B cell (primary cell): ENCODE measurements around the gene CST5. TPM values are rescaled to one million over a fixed set of nuclear protein-coding genes. Genes with fewer than 3 reads are reported as not detected.

Experiments
- ATAC-seq: fragments of 200-7000 bp; cut with Tn5 transposase; one replicate; pipeline ENCODE4 v1.10.0; 2021; ENCODE audit warnings: low read depth, mild to moderate bottlenecking, moderate number of reproducible peaks, moderate library complexity
- CTCF ChIA-PET: fragments of 350-600 bp; sonication (Branson Sonifier 250); formaldehyde crosslinking; loops from one replicate; lab custom pipeline; 2021; ENCODE audit warnings: antibody characterized with exemption, inconsistent platforms; lab: Charles Lee
- POLR2A ChIA-PET: fragments of 350-600 bp; sonication (Branson Sonifier 250); formaldehyde crosslinking; loops from one replicate; lab custom pipeline; 2021; ENCODE audit warnings: antibody characterized with exemption; lab: Charles Lee
- DNase-seq: peaks from one replicate; pipeline ENCODE4 v3.0.0; 2013
- H2AFZ ChIP-seq: 2 replicates; pipeline ENCODE4 v1.6.1; 2012; ENCODE audit warnings: mild to moderate bottlenecking, low read depth, low read length; ENCODE audit not compliant: insufficient read depth, poor library complexity, severe bottlenecking
- H3K27ac ChIP-seq, 2 donors: 1 replicate in 1 of 2; 2 replicates in 1 of 2; pipeline ENCODE4 v1.5.1; 2012 to 2013; ENCODE audit warnings: low read length in 2 of 2, mild to moderate bottlenecking in 2 of 2, moderate library complexity in 1 of 2
- H3K27me3 ChIP-seq, 4 experiments: fragments of 200-600 bp in 1 of 4; sonication (generic) in 1 of 4; replicated peaks in 1 of 4; 1 replicate in 2 of 4; 2 replicates in 2 of 4; pipeline versions ENCODE4 v1.6.1 to v1.7.0; 2013 to 2016; ENCODE audit warnings: low read length in 3 of 4, mild to moderate bottlenecking in 2 of 4, mixed read lengths in 1 of 4, moderate library complexity in 1 of 4; ENCODE audit not compliant: insufficient read depth in 4 of 4, control insufficient read depth in 3 of 4; ENCODE audit errors: control extremely low read depth in 1 of 4
- H3K36me3 ChIP-seq, 2 experiments: replicated peaks in 1 of 2; 1 replicate in 1 of 2; 2 replicates in 1 of 2; pipeline versions ENCODE4 v1.6.1 to v1.7.1; 2013; ENCODE audit warnings: low read length in 1 of 2; ENCODE audit not compliant: insufficient read depth in 2 of 2, control insufficient read depth in 1 of 2; ENCODE audit errors: control extremely low read depth in 1 of 2, extremely low read depth in 1 of 2
- H3K4me1 ChIP-seq, 2 donors: fragments of 200-600 bp in 1 of 2; sonication (generic) in 1 of 2; 1 replicate in 1 of 2; 2 replicates in 1 of 2; pipeline versions ENCODE4 v1.5.1 to v1.6.1; 2013 to 2017; ENCODE audit warnings: low read length in 2 of 2; ENCODE audit not compliant: control insufficient read depth in 2 of 2, insufficient read depth in 2 of 2
- H3K4me2 ChIP-seq: replicated peaks from 2 replicates; pipeline ENCODE3; 2012; ENCODE audit warnings: mild to moderate bottlenecking, low read depth, low read length; ENCODE audit not compliant: poor library complexity, severe bottlenecking
- H3K4me3 ChIP-seq, 5 experiments: fragments of 200-600 bp in 1 of 5; sonication (generic) in 1 of 5; 1 replicate in 3 of 5; 2 replicates in 2 of 5; pipeline versions ENCODE4 v1.5.1 to v1.7.0; 2011 to 2016; ENCODE audit warnings: low read length in 4 of 5, mild to moderate bottlenecking in 4 of 5, low read depth in 2 of 5, control low read depth in 1 of 5, moderate library complexity in 1 of 5; ENCODE audit not compliant: insufficient read depth in 1 of 5; ENCODE audit errors: control extremely low read depth in 1 of 5, extremely low read depth in 1 of 5
- H3K79me2 ChIP-seq: fragments of 200-600 bp; sonication (generic); one replicate; pipeline ENCODE4 v1.6.0; 2016; ENCODE audit warnings: low read length; ENCODE audit not compliant: control insufficient read depth, insufficient read depth
- H3K9ac ChIP-seq: fragments of 200-600 bp; sonication (generic); 2 replicates; pipeline ENCODE4 v1.6.1; 2017; ENCODE audit warnings: mild to moderate bottlenecking, low read length, moderate library complexity
- H3K9me3 ChIP-seq, 3 donors: one replicate each; pipeline versions ENCODE4 v1.6.1 to v1.7.1; 2013; ENCODE audit warnings: low read length in 2 of 3; ENCODE audit not compliant: control insufficient read depth in 2 of 3, insufficient read depth in 1 of 3; ENCODE audit errors: control extremely low read depth in 1 of 3
- H4K20me1 ChIP-seq: 2 replicates; pipeline ENCODE4 v1.6.0; 2012; ENCODE audit warnings: mild to moderate bottlenecking, low read length; ENCODE audit not compliant: insufficient read depth, control insufficient read depth, poor library complexity, severe bottlenecking
- H3K27ac Mint-ChIP-seq: one replicate; pipeline ENCODE4 v1.8.0; 2021; ENCODE audit warnings: mixed read lengths
- H3K27me3 Mint-ChIP-seq: one replicate; pipeline ENCODE4 v1.8.0; 2021; ENCODE audit warnings: mixed read lengths
- H3K4me1 Mint-ChIP-seq: one replicate; pipeline ENCODE4 v1.8.0; 2021; ENCODE audit warnings: mixed read lengths
- H3K4me3 Mint-ChIP-seq: one replicate; pipeline ENCODE4 v1.8.0; 2021; ENCODE audit warnings: mixed read lengths
- H3K9me3 Mint-ChIP-seq: one replicate; pipeline ENCODE4 v1.8.0; 2022; ENCODE audit warnings: mixed read lengths; ENCODE audit not compliant: insufficient read depth
- CTCF ChIP-seq: fragments of 200-600 bp; IDR thresholded peaks from one replicate; pipeline ENCODE4 v1.8.0; 2022; ENCODE audit warnings: antibody characterized with exemption, mild to moderate bottlenecking
- EZH2 ChIP-seq: IDR thresholded peaks from 2 replicates; pipeline ENCODE4 v1.6.1; 2012; ENCODE audit warnings: borderline replicate concordance, low read depth, mild to moderate bottlenecking, moderate library complexity, low read length; ENCODE audit not compliant: insufficient read depth, poor library complexity, severe bottlenecking
- WGBS: methylation state at CpG from one replicate; pipeline ENCODE4 v1.1.5; 2013; ENCODE audit warnings: missing lambda C conversion rate; ENCODE audit not compliant: insufficient coverage; 5-methylcytosine and 5-hydroxymethylcytosine counted together
- intact Hi-C: fragments of 100-400 bp; cut with micrococcal nuclease; formaldehyde crosslinking; loops from one replicate; pipeline ENCODE4 v1.10.0; 2022
- polyA plus RNA-seq: library from polyadenylated mRNA; depleted of rRNA; stranded (reverse); fragments of >200 nt; gene quantifications from 2 replicates; pipeline ENCODE4 v1.2.3, GENCODE V29; 2012
- total RNA-seq, 2 donors: library from RNA; stranded (reverse); fragments of 120-200 nt in 1 of 2; gene quantifications; 1 replicate in 1 of 2; 2 replicates in 1 of 2; pipeline versions ENCODE4 v1.2.3 to v1.2.4, GENCODE V29; 2013 to 2022

The CST5 gene
- total and polyA plus RNA-seq, 2 donors (not counting 1 experiment from before 2014, with no cell fraction given): not detected

DNA sequence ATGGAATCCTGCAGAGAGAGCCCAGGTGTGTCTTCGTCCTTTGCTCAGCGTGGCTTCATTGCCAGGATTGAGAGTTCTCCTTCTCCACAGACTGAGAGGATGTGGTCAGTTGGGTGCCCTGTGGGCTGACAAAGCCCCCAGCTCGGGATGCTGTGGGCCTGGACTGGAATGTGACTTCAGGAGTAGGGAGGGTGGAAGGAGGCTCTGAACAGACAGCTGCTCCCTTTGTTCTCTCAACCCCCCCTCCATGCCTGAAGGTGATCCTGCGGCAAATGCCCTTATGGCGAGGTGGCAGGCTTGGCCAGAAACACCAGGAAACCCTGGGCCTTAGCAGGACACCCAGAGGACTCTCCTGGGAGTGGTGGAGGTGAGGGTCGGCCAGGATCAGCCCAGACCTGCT, 1.8 kb upstream of the CST5 start:
- ChIA-PET POLR2A (no interaction called here), CTCF (no interaction called here)
- H3K27me3 Mint-ChIP-seq: peaks cover 3% of the 10 kb centered on the region
- Histone ChIP-seq H4K20me1 (no peaks in the 10 kb centered on the region), H3K4me1 (no peaks in the 10 kb centered on the region), H3K36me3 (no peaks in the 10 kb centered on the region), H3K9me3 (no peaks in the 10 kb centered on the region), H3K79me2 (no peaks in the 10 kb centered on the region), H3K4me3 (no peak overlapping the region), H3K4me2 (no peak overlapping the region), H3K27ac (no peak overlapping the region), H2AFZ (no peak overlapping the region), H3K9ac (no peak overlapping the region), H3K27me3 (no peaks in the 10 kb centered on the region)
- ATAC-seq: no peak
- no peak overlapping the region for H3K27ac Mint-ChIP-seq
- no peaks in the 10 kb centered on the region for H3K4me1 Mint-ChIP-seq
- no peak overlapping the region for H3K4me3 Mint-ChIP-seq
- no peak for TF ChIP-seq CTCF
- no peak for TF ChIP-seq EZH2
- 87% methylated on average over 3 of the region's 6 CpGs for WGBS
- no peaks in the 10 kb centered on the region for H3K9me3 Mint-ChIP-seq
- DNase-seq: no peak
- intact Hi-C loops: no loop called here

DNA sequence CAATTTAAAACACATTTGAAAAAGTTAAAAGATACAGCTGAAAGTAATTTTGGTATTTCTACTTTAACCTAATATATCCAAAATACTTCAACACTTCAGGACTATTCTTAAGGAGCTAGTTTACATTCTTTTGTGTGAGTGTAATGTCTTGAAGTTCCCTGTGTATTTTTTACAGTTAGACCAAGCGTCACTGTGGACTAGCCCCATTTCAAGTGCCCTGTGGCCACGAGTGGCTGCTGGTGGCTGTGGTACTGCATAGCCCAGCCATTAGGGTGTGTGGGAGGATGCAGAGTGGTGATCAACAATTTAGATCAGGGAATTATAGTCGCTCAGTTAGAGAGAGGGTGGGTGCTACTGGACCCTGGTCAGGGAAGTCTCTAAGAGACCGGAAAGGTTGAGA, 869 bp upstream of the CST5 start:
- intact Hi-C loops: no loop called here
- DNase-seq: no peak

More for the DNA sequence above, 869 bp upstream of the CST5 start:
- Histone ChIP-seq H4K20me1 (no peaks in the 10 kb centered on the region), H3K4me2 (no peak overlapping the region), H2AFZ (no peak overlapping the region), H3K9ac (no peak overlapping the region), H3K27ac (no peak overlapping the region), H3K36me3 (no peaks in the 10 kb centered on the region), H3K4me3 (no peak overlapping the region), H3K79me2 (no peaks in the 10 kb centered on the region), H3K4me1 (no peaks in the 10 kb centered on the region), H3K27me3 (no peaks in the 10 kb centered on the region), H3K9me3 (no peaks in the 10 kb centered on the region)
- POLR2A ChIA-PET: no interaction called here
- 85% methylated on average over 4 of the region's 4 CpGs for WGBS
- no peak for TF ChIP-seq EZH2
- no peak for TF ChIP-seq CTCF
- Mint-ChIP-seq H3K4me1 (no peaks in the 10 kb centered on the region), H3K9me3 (no peaks in the 10 kb centered on the region), H3K4me3 (no peak overlapping the region), H3K27me3 (peaks cover 3% of the 10 kb centered on the region), H3K27ac (no peak overlapping the region)
- no peak for ATAC-seq
- CTCF ChIA-PET: no interaction called here
